ENCODE measurements around the gene PACS2. TPM values are rescaled to one million over a fixed set of nuclear protein-coding genes. Genes with fewer than 3 reads are reported as not detected.

PACS2 gene
- total and polyA plus RNA-seq, 4 donors, result 37.9 to 87.2 (median 71.0) TPM

DNA sequence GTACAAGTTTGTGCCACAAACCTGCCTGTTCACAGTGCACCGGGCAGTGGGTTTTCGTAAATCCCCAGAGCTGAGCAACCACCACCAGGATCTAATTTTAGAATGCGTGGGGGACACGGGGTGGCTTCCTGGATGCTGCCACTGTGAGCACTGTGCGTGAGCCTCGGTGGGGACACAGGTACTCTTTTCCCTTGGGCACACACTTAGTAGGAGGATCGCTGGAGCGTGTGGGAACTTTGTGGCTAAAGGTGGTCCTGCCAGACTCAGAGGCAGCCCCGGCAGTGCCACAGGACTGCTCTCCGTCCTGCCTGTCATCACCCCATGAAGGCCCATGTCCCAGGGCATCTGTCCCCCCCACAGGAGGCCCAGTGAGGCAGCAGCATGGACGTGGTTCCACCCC lies 45.1 kb upstream of the PACS2 start:
- DNase-seq, result no peak
- peaks cover 0 to 8% (median 0%) of the 10 kb centered on the region in 5 donors for H3K4me1 ChIP-seq (ENCODE audit: control insufficient read depth in 5 of 5, insufficient read depth in 5 of 5, low read length in 5 of 5)
- WGBS, 2 donors, result 87 to 89% methylated on average over 11 of the region's 11 CpGs
- no peak overlapping the region for H3K4me3 ChIP-seq
- H3K27me3 ChIP-seq (ENCODE audit: control insufficient read depth in 3 of 3, insufficient read depth in 3 of 3, low read length in 2 of 3), result no peaks in the 10 kb centered on the region
- no peak overlapping the region for H3K27ac ChIP-seq (ENCODE audit: low read depth in 1 of 2, low read length in 1 of 2)
- ATAC-seq (ENCODE audit: insufficient read depth, low FRiP score), result no peak
- no peak overlapping the region for H3K9ac ChIP-seq (ENCODE audit: insufficient read depth in 1 of 2, low read length in 2 of 2)
- H3K36me3 ChIP-seq (ENCODE audit: control insufficient read depth in 4 of 4, insufficient read depth in 4 of 4, low read length in 4 of 4), result peaks cover 0 to 20% (median 4%) of the 10 kb centered on the region in 4 donors
- no peak for TF ChIP-seq CTCF (IDR thresholded peaks at IDR 0.05; ENCODE audit: control extremely low read depth, extremely low read depth)
- H3K9me3 ChIP-seq (ENCODE audit: control insufficient read depth in 4 of 4, insufficient read depth in 3 of 4, low read length in 3 of 4), result no peaks in the 10 kb centered on the region

- ATAC-seq (ENCODE audit: insufficient read depth, low FRiP score) (no peak), DNase-seq (no peak)
- 94 to 96% methylated on average over 21 to 22 of the region's 22 CpGs for WGBS, 2 donors
- H3K4me3 ChIP-seq, result no peak overlapping the region
- no peaks in the 10 kb centered on the region for H3K27me3 ChIP-seq (ENCODE audit: control insufficient read depth in 3 of 3, insufficient read depth in 3 of 3, low read length in 2 of 3)
- peaks cover 0 to 8% (median 0%) of the 10 kb centered on the region in 5 donors for H3K4me1 ChIP-seq (ENCODE audit: control insufficient read depth in 5 of 5, insufficient read depth in 5 of 5, low read length in 5 of 5)
- no peak for TF ChIP-seq CTCF (IDR thresholded peaks at IDR 0.05; ENCODE audit: control extremely low read depth, extremely low read depth)
- H3K9me3 ChIP-seq (ENCODE audit: control insufficient read depth in 4 of 4, insufficient read depth in 3 of 4, low read length in 3 of 4), result no peaks in the 10 kb centered on the region
- H3K36me3 ChIP-seq (ENCODE audit: control insufficient read depth in 4 of 4, insufficient read depth in 4 of 4, low read length in 4 of 4), result peaks cover 0 to 20% (median 3%) of the 10 kb centered on the region in 4 donors
- H3K9ac ChIP-seq (ENCODE audit: insufficient read depth in 1 of 2, low read length in 2 of 2), result no peak overlapping the region
- H3K27ac ChIP-seq (ENCODE audit: low read depth in 1 of 2, low read length in 1 of 2), result no peak overlapping the region
Measured at GRCh38 chr14:105271224-105271890, 43.2 kb upstream of the PACS2 start.

DNA sequence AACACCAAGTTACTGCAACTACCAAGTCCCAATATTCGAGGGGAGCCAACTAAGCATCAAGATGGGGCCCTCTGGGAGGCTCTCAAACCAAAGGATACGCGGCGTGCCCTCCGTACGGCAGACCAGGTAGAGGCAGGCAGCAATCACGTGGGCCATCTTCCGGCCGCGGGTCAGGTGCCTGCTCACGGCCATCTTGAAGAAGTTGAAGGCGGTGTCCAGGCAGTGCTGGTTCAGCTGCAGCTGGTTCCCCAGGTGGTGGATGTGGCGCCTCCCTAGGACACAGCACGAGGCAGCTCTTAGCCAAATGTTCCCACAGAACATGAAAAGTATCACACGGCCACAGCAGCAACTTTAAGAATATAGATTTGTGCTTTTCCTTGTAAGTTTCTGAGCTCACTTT lies 41.9 kb upstream of the PACS2 start:
- H3K4me1 ChIP-seq (ENCODE audit: control insufficient read depth in 5 of 5, insufficient read depth in 5 of 5, low read length in 5 of 5), result peaks cover 0 to 8% (median 0%) of the 10 kb centered on the region in 5 donors
- no peak for TF ChIP-seq CTCF (IDR thresholded peaks at IDR 0.05; ENCODE audit: control extremely low read depth, extremely low read depth)
- no peak overlapping the region for H3K4me3 ChIP-seq
- DNase-seq, result no peak
- no peaks in the 10 kb centered on the region for H3K27me3 ChIP-seq (ENCODE audit: control insufficient read depth in 3 of 3, insufficient read depth in 3 of 3, low read length in 2 of 3)
- peaks cover 0 to 20% (median 3%) of the 10 kb centered on the region in 4 donors for H3K36me3 ChIP-seq (ENCODE audit: control insufficient read depth in 4 of 4, insufficient read depth in 4 of 4, low read length in 4 of 4)
- no peak overlapping the region for H3K9ac ChIP-seq (ENCODE audit: insufficient read depth in 1 of 2, low read length in 2 of 2)
- no peaks in the 10 kb centered on the region for H3K9me3 ChIP-seq (ENCODE audit: control insufficient read depth in 4 of 4, insufficient read depth in 3 of 4, low read length in 3 of 4)
- peak overlapping the region in 1 of 2 donors; percentile 52 for H3K27ac ChIP-seq (ENCODE audit: low read depth in 1 of 2, low read length in 1 of 2)
- 81 to 88% methylated on average over 15 of the region's 15 CpGs for WGBS, 2 donors
- no peak for ATAC-seq (ENCODE audit: insufficient read depth, low FRiP score)
